Measurements from ENCODE around the gene PRKAR1B.

- TF ChIP-seq CTCF (IDR thresholded peaks at IDR 0.05): no peak
- TF ChIP-seq POLR2A (IDR thresholded peaks at IDR 0.05): no peak
Observed at GRCh38 chr7:553636-554111, 173.4 kb downstream of the PRKAR1B start.
